GM12874 (cell line): ENCODE data around the gene NPAS3.

ENCODE experiments used
- TF ChIP-seq, protein P1 (sequence below): IDR thresholded peaks from 2 replicates; pipeline ENCODE4 v1.5.1; 2011; ENCODE audit warnings: low read depth, mild to moderate bottlenecking, control low read depth, low read length, moderate library complexity; ENCODE audit not compliant: insufficient read depth

The NPAS3 gene

DNA sequence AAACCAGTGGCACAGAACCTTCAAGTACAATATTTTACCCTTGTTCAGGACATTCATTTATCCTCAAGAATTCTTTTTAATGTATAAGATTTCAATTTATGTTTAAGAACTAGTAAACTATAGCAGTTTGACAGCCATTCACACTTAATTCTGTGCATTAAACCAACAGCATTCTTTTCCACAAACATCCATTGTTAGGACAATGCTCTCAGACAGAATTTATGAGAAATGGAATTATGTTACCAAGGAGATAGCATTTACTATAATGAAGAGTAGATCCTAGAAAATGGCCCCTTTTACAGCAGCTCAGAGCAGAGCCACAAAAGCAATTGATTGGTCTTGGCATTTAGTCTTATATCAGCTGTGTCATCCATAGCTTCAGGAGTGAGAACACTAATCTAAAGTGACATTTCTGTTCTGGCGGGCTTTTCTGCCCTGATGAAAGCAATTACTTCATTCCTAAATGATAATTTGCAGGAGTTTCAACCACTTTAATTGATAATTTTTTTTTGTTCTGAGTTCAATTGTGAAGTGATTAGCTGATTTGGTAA, 268.9 kb downstream of the NPAS3 start:
- TF ChIP-seq, protein P1, sequence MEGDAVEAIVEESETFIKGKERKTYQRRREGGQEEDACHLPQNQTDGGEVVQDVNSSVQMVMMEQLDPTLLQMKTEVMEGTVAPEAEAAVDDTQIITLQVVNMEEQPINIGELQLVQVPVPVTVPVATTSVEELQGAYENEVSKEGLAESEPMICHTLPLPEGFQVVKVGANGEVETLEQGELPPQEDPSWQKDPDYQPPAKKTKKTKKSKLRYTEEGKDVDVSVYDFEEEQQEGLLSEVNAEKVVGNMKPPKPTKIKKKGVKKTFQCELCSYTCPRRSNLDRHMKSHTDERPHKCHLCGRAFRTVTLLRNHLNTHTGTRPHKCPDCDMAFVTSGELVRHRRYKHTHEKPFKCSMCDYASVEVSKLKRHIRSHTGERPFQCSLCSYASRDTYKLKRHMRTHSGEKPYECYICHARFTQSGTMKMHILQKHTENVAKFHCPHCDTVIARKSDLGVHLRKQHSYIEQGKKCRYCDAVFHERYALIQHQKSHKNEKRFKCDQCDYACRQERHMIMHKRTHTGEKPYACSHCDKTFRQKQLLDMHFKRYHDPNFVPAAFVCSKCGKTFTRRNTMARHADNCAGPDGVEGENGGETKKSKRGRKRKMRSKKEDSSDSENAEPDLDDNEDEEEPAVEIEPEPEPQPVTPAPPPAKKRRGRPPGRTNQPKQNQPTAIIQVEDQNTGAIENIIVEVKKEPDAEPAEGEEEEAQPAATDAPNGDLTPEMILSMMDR = no peak

GRCh38 chr14:33210311-33210710, 271.6 kb downstream of the NPAS3 start:
- TF ChIP-seq, protein P1 = no peak

DNA sequence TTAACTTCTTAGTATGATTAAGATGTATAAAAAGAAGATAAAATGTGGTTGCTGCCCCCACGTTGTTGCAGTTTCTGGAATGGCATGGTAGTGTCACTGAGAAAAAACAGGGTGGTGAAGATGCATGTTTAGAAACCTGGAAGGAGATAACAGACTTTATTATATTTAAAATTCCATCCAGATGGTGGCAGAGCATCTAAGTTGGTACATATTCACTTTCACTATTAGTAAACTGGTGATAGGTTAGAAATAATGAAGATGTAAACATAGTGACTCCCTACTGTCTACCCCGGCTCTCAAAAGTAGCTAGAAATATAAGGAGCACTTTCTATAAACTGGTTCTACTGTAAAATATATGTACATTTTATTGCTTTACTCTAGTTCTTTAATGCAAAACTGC, 279.3 kb downstream of the NPAS3 start:
- TF ChIP-seq, protein P1 = no peak

DNA sequence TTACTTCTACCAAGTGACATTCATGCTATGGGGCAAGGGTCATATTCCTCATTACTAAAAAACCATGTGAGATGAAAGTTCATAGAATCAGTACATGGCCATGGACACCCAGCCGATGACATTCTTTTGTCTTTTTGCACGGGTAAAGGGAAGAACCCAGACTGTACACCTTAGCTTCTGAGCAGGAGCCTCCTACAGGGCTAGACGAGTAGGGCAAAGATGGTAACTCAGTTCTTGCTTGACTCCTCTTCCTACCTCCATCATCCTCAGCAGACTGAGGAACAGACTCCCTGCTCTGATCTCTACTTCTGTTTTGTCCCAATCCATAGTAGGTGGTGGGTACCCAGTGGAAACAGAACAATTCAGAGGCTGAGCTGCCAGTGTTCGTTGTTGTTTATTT, 281.3 kb downstream of the NPAS3 start:
- TF ChIP-seq, protein P1 = no peak

- TF ChIP-seq, protein P1 = no peak
Measured at GRCh38 chr14:33229269-33229929, 290.7 kb downstream of the NPAS3 start.

DNA sequence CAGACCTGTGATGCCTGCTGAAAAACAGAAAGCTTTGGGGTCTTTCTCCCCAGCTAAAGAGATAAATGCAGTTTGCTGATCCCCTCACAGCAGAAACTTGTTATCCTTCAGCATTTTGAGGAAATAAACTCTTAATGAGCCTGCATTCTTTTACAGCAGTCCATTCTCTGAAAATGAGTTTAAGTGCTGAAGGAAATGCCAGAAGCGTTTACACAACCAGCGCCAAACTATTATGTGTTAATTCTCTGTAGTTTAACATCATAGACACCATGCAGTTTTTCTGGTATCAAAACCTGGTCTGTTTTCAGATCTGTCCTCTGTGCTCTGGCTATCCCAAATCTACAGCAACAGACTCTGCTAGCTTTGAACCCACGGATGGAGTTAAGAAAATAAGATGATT, 291.3 kb downstream of the NPAS3 start:
- TF ChIP-seq, protein P1 = no peak

GRCh38 chr14:33232031-33232430, 293.4 kb downstream of the NPAS3 start:
- TF ChIP-seq, protein P1 = no peak
